Ishikawa (cell line): ENCODE measurements around the gene FOXL2NB.

ENCODE experiments used
- CEBPB ChIP-seq: IDR thresholded peaks from 2 replicates; pipeline ENCODE4 v1.6.1; 2012
- CREB1 ChIP-seq: IDR thresholded peaks from 2 replicates; pipeline ENCODE4 v1.6.1; 2012; ENCODE audit warnings: low read depth
- EGR1 ChIP-seq: IDR thresholded peaks from 2 replicates; pipeline ENCODE4 v1.6.1; 2012
- EP300 ChIP-seq: IDR thresholded peaks from 2 replicates; pipeline ENCODE4 v1.6.1; 2012; ENCODE audit warnings: borderline replicate concordance
- FOXM1 ChIP-seq: IDR thresholded peaks from 2 replicates; pipeline ENCODE4 v1.6.1; 2012; ENCODE audit warnings: low read depth, borderline replicate concordance
- NFIC ChIP-seq: IDR thresholded peaks from 2 replicates; pipeline ENCODE4 v1.6.1; 2012
- RAD21 ChIP-seq: IDR thresholded peaks from 2 replicates; pipeline ENCODE4 v1.6.1; 2012; ENCODE audit warnings: low read depth
- TAF1 ChIP-seq: IDR thresholded peaks from 2 replicates; pipeline ENCODE4 v1.6.1; 2012; ENCODE audit warnings: low read depth, mild to moderate bottlenecking
- TCF12 ChIP-seq: IDR thresholded peaks from 2 replicates; pipeline ENCODE4 v1.6.1; 2012; ENCODE audit warnings: low read depth
- TEAD4 ChIP-seq: IDR thresholded peaks from 2 replicates; pipeline ENCODE4 v1.6.1; 2012
- YY1 ChIP-seq: IDR thresholded peaks from 2 replicates; pipeline ENCODE4 v1.6.1; 2012; ENCODE audit warnings: low read depth
- ZBTB7A ChIP-seq: IDR thresholded peaks from 2 replicates; pipeline ENCODE4 v1.6.1; 2012; ENCODE audit warnings: low read depth
- TF ChIP-seq, protein P1 (sequence below): IDR thresholded peaks from 2 replicates; pipeline ENCODE4 v1.6.1; 2012; ENCODE audit warnings: low read depth, mild to moderate bottlenecking
- TF ChIP-seq, protein P2 (sequence below): IDR thresholded peaks from 2 replicates; pipeline ENCODE4 v1.6.1; 2012
- TF ChIP-seq, protein P3 (sequence below): IDR thresholded peaks from 2 replicates; pipeline ENCODE4 v1.6.1; 2012

Gene FOXL2NB

DNA sequence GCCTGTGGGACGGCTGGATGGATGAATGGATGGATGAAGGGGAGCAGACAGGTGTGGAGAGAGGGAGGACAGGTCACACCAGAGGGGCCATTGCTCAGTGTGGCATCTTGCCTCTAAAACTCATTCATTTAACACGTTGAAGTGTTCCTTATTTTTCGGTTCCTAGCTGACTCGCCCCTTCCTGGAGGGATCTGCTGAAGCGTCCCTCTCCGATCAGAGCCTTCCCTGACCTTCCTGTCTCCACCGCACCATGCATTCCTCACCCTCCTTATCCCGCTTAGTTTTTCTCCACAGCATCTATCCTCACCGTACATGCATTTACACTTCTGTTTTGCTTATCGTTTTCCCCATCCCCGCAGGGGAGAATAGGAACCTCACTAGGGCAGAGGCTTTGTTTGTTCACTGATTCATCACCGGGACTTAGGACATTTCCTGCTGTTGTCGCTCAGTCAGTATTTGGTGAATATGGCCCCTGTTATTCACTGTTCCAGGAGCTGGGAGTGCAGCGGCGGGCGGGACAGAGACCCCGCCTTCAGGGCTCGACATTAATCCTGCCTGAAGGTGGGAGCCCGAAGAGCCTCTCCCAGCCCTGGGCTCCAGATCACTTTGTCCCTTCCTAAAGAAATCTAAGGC is 32.0 kb upstream of the FOXL2NB start:
- TF ChIP-seq, protein P1, sequence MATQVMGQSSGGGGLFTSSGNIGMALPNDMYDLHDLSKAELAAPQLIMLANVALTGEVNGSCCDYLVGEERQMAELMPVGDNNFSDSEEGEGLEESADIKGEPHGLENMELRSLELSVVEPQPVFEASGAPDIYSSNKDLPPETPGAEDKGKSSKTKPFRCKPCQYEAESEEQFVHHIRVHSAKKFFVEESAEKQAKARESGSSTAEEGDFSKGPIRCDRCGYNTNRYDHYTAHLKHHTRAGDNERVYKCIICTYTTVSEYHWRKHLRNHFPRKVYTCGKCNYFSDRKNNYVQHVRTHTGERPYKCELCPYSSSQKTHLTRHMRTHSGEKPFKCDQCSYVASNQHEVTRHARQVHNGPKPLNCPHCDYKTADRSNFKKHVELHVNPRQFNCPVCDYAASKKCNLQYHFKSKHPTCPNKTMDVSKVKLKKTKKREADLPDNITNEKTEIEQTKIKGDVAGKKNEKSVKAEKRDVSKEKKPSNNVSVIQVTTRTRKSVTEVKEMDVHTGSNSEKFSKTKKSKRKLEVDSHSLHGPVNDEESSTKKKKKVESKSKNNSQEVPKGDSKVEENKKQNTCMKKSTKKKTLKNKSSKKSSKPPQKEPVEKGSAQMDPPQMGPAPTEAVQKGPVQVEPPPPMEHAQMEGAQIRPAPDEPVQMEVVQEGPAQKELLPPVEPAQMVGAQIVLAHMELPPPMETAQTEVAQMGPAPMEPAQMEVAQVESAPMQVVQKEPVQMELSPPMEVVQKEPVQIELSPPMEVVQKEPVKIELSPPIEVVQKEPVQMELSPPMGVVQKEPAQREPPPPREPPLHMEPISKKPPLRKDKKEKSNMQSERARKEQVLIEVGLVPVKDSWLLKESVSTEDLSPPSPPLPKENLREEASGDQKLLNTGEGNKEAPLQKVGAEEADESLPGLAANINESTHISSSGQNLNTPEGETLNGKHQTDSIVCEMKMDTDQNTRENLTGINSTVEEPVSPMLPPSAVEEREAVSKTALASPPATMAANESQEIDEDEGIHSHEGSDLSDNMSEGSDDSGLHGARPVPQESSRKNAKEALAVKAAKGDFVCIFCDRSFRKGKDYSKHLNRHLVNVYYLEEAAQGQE = no peak
- TF ChIP-seq, protein P2, sequence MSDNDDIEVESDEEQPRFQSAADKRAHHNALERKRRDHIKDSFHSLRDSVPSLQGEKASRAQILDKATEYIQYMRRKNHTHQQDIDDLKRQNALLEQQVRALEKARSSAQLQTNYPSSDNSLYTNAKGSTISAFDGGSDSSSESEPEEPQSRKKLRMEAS = no peak
- TF ChIP-seq ZBTB7A (no peak), TCF12 (no peak), NFIC (no peak), TEAD4 (no peak), FOXM1 (no peak), EGR1 (no peak), RAD21 (no peak), CREB1 (no peak), YY1 (no peak), CEBPB (no peak), EP300 (no peak), TAF1 (no peak)
- TF ChIP-seq, protein P3, sequence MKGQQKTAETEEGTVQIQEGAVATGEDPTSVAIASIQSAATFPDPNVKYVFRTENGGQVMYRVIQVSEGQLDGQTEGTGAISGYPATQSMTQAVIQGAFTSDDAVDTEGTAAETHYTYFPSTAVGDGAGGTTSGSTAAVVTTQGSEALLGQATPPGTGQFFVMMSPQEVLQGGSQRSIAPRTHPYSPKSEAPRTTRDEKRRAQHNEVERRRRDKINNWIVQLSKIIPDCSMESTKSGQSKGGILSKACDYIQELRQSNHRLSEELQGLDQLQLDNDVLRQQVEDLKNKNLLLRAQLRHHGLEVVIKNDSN = no peak

DNA sequence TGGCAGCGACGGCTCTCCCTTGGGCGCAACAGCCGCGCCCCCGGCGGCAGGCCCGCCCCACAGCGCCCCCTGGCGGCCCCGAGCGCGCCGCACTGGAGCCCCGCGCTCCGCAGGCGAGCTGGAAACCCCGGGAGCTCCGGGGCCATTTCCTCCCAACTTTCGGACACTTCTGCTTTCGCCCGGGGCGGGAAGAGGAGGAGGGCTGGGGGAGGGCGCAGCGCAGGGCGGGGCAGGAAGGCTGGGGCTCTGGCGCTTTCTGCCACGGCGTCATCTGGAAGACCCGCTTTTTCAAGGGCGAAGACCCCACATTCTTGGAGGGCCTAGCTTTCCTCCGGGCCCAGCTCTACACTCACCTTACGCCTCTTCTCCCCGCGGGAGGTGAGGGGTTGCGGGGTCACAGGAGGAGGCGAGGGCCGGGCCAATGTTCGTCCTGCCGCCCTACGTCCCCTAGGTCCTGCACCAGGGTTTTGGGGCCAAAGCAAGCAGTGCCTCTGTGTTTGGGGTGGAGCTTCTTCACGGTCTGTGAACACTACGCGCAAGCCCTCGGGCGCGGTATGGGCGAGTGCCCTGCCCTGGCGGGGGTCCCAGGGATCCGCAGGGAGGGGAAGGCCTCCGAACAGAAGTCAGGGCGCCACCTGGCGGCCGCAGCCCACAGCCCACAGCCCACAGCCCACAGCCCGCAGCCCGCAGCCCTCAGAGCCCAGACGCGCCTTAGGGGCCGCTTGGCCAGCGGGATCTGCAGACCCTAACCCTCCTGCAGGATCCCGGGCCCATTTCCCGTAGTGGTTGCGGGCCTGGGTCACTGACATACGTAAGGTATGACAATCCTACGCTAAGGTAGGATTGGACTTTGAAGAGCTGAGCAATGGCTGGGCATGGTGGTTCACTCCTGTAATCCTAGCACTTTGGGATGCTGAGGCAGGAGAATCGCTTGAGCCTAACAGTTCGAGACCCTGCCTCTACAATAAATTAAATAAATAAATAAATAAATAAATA is 31.2 kb upstream of the FOXL2NB start:
- TF ChIP-seq, protein P3 = no peak
- peak; percentile 59 for TF ChIP-seq YY1
- TF ChIP-seq EGR1 = peak; percentile 6; the same call in 1 of the 2 replicates
- 0 out of 2 replicates have a peak, but pooled peaks have one; percentile 18 for TF ChIP-seq CEBPB
- peak; percentile 98 for TF ChIP-seq ZBTB7A
- TF ChIP-seq TAF1 = peak; percentile 54
- peak; percentile 26; the same call in 1 of the 2 replicates for TF ChIP-seq EP300
- peak; percentile 73 for TF ChIP-seq NFIC
- TF ChIP-seq, protein P2 = peak; percentile 55
- peak; percentile 41 for TF ChIP-seq TCF12
- TF ChIP-seq, protein P1 = no peak
- TF ChIP-seq RAD21 = peak; percentile 65
- 0 out of 2 replicates have a peak, but pooled peaks have one; percentile 18 for TF ChIP-seq TEAD4
- TF ChIP-seq FOXM1 = no peak
- TF ChIP-seq CREB1 = no peak

DNA sequence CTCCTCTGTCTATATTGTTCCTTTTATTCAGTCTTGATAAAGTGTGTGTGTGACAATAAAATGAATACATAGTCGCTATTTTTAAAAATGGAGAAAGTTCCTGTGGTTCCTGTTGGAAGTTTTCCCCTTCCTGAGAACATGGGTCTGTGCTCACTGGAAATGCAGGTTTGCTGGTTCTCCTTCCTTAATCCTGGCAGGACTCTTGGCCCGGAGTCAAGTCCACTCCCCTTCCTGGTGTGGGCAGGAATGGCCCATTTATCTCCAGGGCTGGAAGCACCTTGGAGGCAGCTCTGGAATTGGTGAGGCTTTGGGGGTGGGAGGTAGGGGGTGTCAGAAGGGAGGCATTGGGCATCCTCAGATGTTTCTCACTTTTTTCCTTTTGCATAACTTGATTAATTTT is 30.2 kb upstream of the FOXL2NB start:
- TF ChIP-seq EGR1 (no peak), ZBTB7A (no peak), TAF1 (peak; percentile 53; the same call in 1 of the 2 replicates), TCF12 (peak; percentile 70), CEBPB (no peak), FOXM1 (0 out of 2 replicates have a peak, but pooled peaks have one; percentile 44), TEAD4 (peak; percentile 65), NFIC (peak; percentile 96), YY1 (no peak), RAD21 (no peak), CREB1 (no peak), EP300 (peak; percentile 66; the same call in 1 of the 2 replicates)
- TF ChIP-seq, protein P3 = no peak
- TF ChIP-seq, protein P2 = 0 out of 2 replicates have a peak, but pooled peaks have one; percentile 37
- TF ChIP-seq, protein P1 = no peak
